Right atrium auricular region (tissue), 2 donors: ENCODE data around the gene DNM2. TPM values are rescaled to one million over a fixed set of nuclear protein-coding genes. Genes with fewer than 3 reads are reported as not detected.
"Not testable (repeated sequence)": the region's sequence is repeated elsewhere in the genome, so short reads cannot be mapped to it uniquely, and the experiment has no call there.

Source experiments
- DNase-seq: peaks from one replicate; pipeline ENCODE4 v3.0.0-alpha.2; 2019; ENCODE audit warnings: low spot score
- H3K27ac ChIP-seq, 2 donors: fragments of 200-600 bp; sonication (generic); 1 replicate in 1 of 2; 2 replicates in 1 of 2; pipeline ENCODE4 v1.5.1; 2016 to 2019
- H3K27me3 ChIP-seq, 2 donors: fragments of 200-600 bp; sonication (generic); one replicate each; pipeline versions ENCODE4 v1.5.1 to v1.6.0; 2017 to 2019
- H3K36me3 ChIP-seq: fragments of 200-600 bp; sonication (generic); one replicate; pipeline ENCODE4 v1.5.1; 2016
- H3K4me1 ChIP-seq, 2 donors: fragments of 200-600 bp; sonication (generic); one replicate each; pipeline versions ENCODE4 v1.5.1 to v1.6.0; 2017 to 2019
- H3K4me3 ChIP-seq, 2 donors: fragments of 200-600 bp; sonication (generic); 1 replicate in 1 of 2; 2 replicates in 1 of 2; pipeline ENCODE4 v1.5.1; 2017 to 2019; ENCODE audit warnings: mild to moderate bottlenecking in 1 of 2, moderate library complexity in 1 of 2
- H3K9me3 ChIP-seq, 2 donors: fragments of 200-600 bp; sonication (generic); one replicate each; pipeline ENCODE4 v1.5.1; 2019
- total RNA-seq, 2 donors: library from RNA; depleted of rRNA; stranded (reverse); fragments of >200 nt; gene quantifications; one replicate each; pipeline ENCODE4 v1.1.0, GENCODE V29; 2016
- TF ChIP-seq, protein P1 (sequence below), 2 donors: fragments of 200-600 bp; sonication (generic); IDR thresholded peaks; one replicate each; pipeline ENCODE4 v1.5.1; 2019; ENCODE audit warnings: antibody characterized with exemption in 2 of 2

DNM2 gene
- total RNA-seq, 2 donors from 2014 or later: 111 to 144 TPM

DNA sequence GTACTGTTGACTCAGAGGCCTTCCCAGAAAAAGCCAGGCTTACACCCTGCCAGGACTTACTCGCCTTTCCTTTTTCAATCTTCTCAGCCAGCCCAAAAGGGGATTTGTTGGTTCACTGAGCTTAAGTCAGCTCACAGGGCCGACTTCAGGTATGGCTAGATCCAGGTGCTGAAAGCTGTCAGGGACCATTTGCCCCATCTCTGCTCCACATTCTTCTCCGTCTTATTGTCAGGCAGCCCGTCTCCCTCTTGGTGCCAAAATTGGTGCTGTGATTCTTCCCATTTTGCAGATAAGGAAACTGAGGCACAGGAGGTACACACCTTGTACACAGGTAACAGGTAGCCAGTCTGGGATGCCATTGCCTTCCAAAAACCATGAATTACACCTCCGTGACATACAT is 132.8 kb downstream of the DNM2 start:
- no peak for DNase-seq
- Histone ChIP-seq H3K4me1 (no peaks in the 10 kb centered on the region), H3K9me3 (peaks cover 0 to 15% of the 10 kb centered on the region in 2 donors), H3K27me3 (no peaks in the 10 kb centered on the region), H3K27ac (no peak overlapping the region), H3K36me3 (no peaks in the 10 kb centered on the region), H3K4me3 (no peak overlapping the region)
- TF ChIP-seq, protein P1, sequence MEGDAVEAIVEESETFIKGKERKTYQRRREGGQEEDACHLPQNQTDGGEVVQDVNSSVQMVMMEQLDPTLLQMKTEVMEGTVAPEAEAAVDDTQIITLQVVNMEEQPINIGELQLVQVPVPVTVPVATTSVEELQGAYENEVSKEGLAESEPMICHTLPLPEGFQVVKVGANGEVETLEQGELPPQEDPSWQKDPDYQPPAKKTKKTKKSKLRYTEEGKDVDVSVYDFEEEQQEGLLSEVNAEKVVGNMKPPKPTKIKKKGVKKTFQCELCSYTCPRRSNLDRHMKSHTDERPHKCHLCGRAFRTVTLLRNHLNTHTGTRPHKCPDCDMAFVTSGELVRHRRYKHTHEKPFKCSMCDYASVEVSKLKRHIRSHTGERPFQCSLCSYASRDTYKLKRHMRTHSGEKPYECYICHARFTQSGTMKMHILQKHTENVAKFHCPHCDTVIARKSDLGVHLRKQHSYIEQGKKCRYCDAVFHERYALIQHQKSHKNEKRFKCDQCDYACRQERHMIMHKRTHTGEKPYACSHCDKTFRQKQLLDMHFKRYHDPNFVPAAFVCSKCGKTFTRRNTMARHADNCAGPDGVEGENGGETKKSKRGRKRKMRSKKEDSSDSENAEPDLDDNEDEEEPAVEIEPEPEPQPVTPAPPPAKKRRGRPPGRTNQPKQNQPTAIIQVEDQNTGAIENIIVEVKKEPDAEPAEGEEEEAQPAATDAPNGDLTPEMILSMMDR (IDR thresholded peaks at IDR 0.05): no peak

GRCh38 chr19:10852098-10852800 is 134.4 kb downstream of the DNM2 start:
- Histone ChIP-seq H3K4me3 (no peak overlapping the region), H3K27me3 (no peaks in the 10 kb centered on the region), H3K9me3 (peaks cover 0 to 1% of the 10 kb centered on the region in 2 donors), H3K36me3 (no peaks in the 10 kb centered on the region), H3K27ac (no peak overlapping the region), H3K4me1 (no peaks in the 10 kb centered on the region)
- no peak for DNase-seq
- TF ChIP-seq, protein P1 (IDR thresholded peaks at IDR 0.05): no peak

DNA sequence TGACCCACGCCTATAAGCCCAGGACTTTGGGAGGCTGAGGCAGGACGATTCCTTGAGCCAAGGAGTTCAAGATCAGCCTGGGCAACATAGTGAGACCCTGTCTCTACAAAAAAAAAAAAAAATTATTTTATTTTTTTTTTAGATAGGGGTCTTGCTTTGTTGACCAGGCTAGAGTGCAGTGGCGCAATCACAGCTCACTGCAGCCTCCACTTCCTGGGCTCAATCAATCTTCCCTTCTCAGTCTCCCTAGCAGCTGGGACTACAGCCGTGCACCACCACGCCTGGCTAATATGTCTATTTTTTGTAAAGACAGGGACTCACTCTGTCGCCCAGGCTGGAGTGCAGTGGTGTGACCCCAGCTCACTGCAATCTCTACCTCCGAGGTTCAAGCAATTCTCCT is 135.1 kb downstream of the DNM2 start:
- no peak overlapping the region for H3K27ac ChIP-seq
- no peak overlapping the region for H3K4me3 ChIP-seq
- no peak for DNase-seq
- TF ChIP-seq, protein P1 (IDR thresholded peaks at IDR 0.05): no peak
- H3K4me1 ChIP-seq: no peaks in the 10 kb centered on the region
- H3K9me3 ChIP-seq: no peaks in the 10 kb centered on the region
- H3K36me3 ChIP-seq: no peaks in the 10 kb centered on the region
- H3K27me3 ChIP-seq: no peaks in the 10 kb centered on the region

DNA sequence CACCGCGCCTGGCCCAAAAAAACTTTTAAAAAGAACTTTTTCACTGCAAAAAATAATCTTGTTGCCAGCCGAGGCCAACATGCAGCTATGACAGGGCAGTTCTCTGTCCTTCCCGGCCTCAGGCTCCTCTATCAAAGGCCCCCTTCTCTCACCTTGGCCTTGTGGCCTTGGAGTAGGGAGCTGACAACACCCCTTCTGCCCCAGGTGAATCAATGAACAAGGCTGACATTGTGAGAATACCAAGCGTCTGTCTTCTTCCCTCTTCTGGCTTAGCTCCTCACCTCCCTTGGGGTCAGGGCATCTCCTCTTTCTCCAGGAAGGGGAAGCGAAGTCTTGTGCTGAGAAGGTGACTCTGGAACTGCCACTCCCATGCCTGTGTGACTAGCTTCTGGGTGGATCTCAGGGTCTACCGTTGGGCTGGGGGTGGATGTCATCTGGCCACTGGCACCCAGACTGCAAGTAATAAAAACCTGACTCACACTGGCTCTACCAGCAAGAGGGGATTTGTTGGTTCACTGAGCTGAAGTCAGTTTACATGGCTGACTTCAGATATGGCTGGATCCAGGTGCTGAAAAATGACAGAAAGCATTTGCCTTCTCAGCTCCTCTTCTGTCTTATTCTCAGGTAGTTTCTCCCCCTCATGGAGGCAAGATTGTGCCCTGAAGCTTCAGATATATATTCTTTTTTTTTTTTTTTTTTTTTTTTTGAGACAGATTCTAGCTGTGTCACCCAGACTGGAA is 136.6 kb downstream of the DNM2 start:
- no peaks in the 10 kb centered on the region for H3K9me3 ChIP-seq
- H3K27me3 ChIP-seq: no peaks in the 10 kb centered on the region
- no peak for DNase-seq
- no peak overlapping the region for H3K4me3 ChIP-seq
- TF ChIP-seq, protein P1 (IDR thresholded peaks at IDR 0.05): no peak
- no peak overlapping the region for H3K27ac ChIP-seq
- H3K4me1 ChIP-seq: no peaks in the 10 kb centered on the region
- no peaks in the 10 kb centered on the region for H3K36me3 ChIP-seq

- Histone ChIP-seq H3K27me3 (no peaks in the 10 kb centered on the region), H3K9me3 (no peaks in the 10 kb centered on the region), H3K27ac (no peak overlapping the region), H3K36me3 (no peaks in the 10 kb centered on the region), H3K4me1 (no peaks in the 10 kb centered on the region), H3K4me3 (no peak overlapping the region)
- DNase-seq: no peak
- TF ChIP-seq, protein P1 (IDR thresholded peaks at IDR 0.05): peak; percentile 17 to 45
Observed at GRCh38 chr19:10855879-10856522, 138.1 kb downstream of the DNM2 start.

DNA sequence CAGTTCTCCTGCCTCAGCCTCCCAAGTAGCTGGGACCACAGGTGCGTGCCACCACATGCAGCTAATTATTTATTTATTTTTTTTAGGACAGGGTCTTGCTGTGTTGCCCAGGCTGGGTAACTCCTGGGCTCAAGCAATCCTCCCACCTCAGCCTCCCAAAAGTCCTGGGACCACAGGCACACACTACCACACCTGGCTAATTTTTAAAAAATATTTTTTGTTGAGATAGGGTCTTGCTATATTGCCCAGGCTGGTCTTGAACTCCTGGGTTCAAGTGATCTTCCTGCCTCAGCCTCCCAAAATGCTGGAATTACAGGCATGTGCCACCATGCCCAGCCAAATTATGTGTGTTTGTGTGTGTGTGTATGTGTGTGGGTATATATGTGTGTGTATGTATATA is 139.0 kb downstream of the DNM2 start:
- H3K9me3 ChIP-seq, DNase-seq, H3K4me1 ChIP-seq, H3K36me3 ChIP-seq, H3K27me3 ChIP-seq, H3K27ac ChIP-seq, H3K4me3 ChIP-seq: not testable (repeated sequence)
